Measurements from ENCODE around the gene SCO2. TPM values are rescaled to one million over a fixed set of nuclear protein-coding genes. Genes with fewer than 3 reads are reported as not detected.

SCO2 gene
- total RNA-seq, 4 donors from 2014 or later = 1.5 to 9.4 (median 4.4) TPM

DNA sequence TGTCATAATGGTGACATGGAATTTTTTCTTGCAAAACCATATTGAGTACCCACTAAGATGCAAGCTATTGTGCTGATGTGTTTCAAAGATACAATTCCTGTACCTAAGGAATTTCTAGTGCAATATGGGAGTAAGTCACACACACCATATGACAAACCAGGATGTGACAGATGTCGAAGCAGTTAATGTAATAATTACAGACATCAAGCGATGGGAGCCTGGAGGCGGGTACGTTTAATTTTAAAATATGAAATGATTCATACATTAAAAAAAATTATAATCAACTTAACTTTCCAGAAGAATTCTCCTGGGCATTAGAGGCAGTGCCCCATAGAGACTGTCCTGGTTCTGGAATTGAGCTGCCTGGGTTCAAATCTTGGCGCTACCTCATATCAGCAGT is 31.3 kb upstream of the SCO2 start:
- no peak overlapping the region for H3K4me3 ChIP-seq (ENCODE audit: low read depth, poor library complexity, severe bottlenecking)
- TF ChIP-seq POLR2A (IDR thresholded peaks at IDR 0.05) = no peak
- TF ChIP-seq, protein P1, sequence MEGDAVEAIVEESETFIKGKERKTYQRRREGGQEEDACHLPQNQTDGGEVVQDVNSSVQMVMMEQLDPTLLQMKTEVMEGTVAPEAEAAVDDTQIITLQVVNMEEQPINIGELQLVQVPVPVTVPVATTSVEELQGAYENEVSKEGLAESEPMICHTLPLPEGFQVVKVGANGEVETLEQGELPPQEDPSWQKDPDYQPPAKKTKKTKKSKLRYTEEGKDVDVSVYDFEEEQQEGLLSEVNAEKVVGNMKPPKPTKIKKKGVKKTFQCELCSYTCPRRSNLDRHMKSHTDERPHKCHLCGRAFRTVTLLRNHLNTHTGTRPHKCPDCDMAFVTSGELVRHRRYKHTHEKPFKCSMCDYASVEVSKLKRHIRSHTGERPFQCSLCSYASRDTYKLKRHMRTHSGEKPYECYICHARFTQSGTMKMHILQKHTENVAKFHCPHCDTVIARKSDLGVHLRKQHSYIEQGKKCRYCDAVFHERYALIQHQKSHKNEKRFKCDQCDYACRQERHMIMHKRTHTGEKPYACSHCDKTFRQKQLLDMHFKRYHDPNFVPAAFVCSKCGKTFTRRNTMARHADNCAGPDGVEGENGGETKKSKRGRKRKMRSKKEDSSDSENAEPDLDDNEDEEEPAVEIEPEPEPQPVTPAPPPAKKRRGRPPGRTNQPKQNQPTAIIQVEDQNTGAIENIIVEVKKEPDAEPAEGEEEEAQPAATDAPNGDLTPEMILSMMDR (IDR thresholded peaks at IDR 0.05) = no peak
- DNase-seq (ENCODE audit: low spot score in 2 of 2) = no peak
- 50 to 52% methylated on average over 5 of the region's 5 CpGs for WGBS, 2 donors
- intact Hi-C loops (cut with DNase I; ENCODE audit: low total_unique reads) = no loop called here

DNA sequence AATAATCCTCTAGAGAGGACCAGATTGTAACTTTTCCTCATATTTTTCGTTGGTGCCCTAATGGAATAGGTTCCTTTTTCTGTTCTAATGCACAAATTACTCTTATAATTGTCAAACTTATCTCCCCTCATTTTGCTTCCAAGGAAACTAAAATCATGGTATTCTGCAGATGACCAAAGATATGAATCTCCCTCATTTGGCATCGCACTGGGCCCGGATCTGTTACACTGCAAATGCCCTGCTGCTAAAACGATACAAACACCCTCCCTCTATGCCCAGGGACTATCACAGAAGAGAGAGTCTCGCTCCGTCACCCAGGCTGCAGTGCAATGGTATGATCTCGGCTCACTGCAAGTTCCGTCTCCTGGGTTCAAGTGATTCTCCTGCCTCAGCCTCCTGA is 27.9 kb upstream of the SCO2 start:
- 80% methylated on average over 8 of the region's 8 CpGs for WGBS, 2 donors
- intact Hi-C loops (cut with DNase I; ENCODE audit: low total_unique reads) = no loop called here
- no peak overlapping the region for H3K4me3 ChIP-seq (ENCODE audit: low read depth, poor library complexity, severe bottlenecking)
- TF ChIP-seq, protein P1 (IDR thresholded peaks at IDR 0.05) = no peak
- TF ChIP-seq POLR2A (IDR thresholded peaks at IDR 0.05) = no peak
- no peak for DNase-seq (ENCODE audit: low spot score in 2 of 2)

DNA sequence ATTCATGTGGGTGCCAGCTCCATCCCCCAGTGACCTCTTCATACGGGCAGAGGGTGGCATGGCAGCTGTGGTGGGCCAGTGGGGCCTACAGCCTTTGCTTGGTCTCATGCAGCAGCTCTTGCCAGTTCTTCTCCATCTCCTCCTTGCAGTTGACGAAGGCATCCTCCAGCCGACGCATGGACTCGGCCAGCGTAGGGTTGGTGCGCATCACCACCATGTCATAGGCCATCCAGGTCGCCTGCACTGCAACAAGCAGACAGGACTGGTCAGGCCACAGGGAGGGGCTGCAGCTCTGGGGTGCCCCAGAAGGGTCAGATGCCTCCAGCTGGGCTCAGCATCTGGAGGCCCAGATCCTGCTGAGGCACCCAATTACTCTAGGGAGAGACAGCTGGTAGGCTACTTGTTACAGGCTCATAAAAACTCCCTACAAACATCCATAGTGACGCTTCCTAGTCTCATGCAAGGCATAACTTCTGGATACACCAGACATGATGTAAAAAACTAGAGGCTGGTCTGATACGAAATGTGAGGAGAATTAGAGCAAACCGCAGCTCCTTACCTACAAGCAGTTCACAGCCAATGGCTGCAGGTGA is 25.9 kb upstream of the SCO2 start:
- 95 to 96% methylated on average over 11 of the region's 11 CpGs for WGBS, 2 donors
- DNase-seq (ENCODE audit: low spot score in 2 of 2) = no peak
- intact Hi-C loops (cut with DNase I; ENCODE audit: low total_unique reads) = no loop called here
- TF ChIP-seq POLR2A (IDR thresholded peaks at IDR 0.05) = no peak
- TF ChIP-seq, protein P1 (IDR thresholded peaks at IDR 0.05) = no peak
- no peak overlapping the region for H3K4me3 ChIP-seq (ENCODE audit: low read depth, poor library complexity, severe bottlenecking)

DNA sequence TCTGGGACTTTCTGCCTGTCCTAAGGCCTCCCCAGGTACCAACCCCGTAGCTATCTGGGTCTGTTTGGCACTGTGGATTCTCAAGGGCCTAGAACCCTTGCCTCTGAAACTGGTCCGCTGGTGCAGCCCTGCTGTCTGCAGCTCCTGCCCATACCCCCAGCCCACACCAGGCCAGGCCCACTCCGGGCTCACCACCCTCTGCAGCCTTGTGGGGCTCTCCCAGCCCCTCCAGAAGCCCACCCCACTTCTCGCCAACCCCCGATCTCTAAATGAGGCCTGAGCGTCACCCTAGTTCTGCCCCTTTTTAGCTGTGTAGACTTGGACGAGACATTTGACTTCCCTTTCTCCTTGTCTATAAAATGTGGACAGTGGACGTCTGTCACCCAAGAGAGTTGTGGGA is 25.0 kb upstream of the SCO2 start:
- H3K4me3 ChIP-seq (ENCODE audit: low read depth, poor library complexity, severe bottlenecking) = no peak overlapping the region
- TF ChIP-seq POLR2A (IDR thresholded peaks at IDR 0.05) = no peak
- TF ChIP-seq, protein P1 (IDR thresholded peaks at IDR 0.05) = no peak
- no peak for DNase-seq (ENCODE audit: low spot score in 2 of 2)
- 79 to 87% methylated on average over 8 of the region's 8 CpGs for WGBS, 2 donors
- intact Hi-C loops (cut with DNase I; ENCODE audit: low total_unique reads) = no loop called here

DNA sequence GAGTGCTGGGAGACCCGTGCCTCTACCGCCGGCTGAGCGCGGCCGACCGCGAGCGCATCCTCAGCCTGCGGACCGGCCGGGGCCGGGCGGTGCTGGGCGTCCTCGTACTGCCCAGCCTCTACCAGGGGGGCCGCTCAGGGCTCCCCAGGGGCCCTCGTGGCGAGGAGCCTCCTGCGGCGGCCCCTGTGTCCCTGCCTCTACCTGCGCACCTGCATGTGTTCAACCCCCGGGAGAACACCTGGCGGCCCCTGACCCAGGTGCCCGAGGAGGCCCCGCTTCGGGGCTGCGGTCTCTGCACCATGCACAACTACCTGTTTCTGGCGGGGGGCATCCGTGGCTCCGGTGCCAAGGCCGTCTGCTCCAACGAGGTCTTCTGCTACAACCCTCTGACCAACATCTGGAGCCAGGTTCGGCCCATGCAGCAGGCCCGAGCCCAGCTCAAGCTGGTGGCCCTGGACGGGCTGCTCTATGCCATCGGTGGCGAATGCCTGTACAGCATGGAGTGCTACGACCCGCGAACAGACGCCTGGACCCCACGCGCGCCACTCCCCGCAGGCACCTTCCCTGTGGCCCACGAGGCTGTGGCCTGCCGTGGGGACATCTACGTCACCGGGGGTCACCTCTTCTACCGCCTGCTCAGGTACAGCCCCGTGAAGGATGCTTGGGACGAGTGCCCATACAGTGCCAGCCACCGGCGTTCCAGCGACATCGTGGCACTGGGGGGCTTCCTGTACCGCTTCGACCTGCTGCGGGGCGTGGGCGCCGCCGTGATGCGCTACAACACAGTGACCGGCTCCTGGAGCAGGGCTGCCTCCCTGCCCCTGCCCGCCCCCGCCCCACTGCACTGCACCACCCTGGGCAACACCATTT is 23.8 kb upstream of the SCO2 start:
- intact Hi-C loops (cut with DNase I; ENCODE audit: low total_unique reads) = no loop called here
- TF ChIP-seq, protein P1 (IDR thresholded peaks at IDR 0.05) = no peak
- no peak overlapping the region for H3K4me3 ChIP-seq (ENCODE audit: low read depth, poor library complexity, severe bottlenecking)
- no peak for DNase-seq (ENCODE audit: low spot score in 2 of 2)
- 80 to 84% methylated on average over 37 to 41 of the region's 68 CpGs for WGBS, 2 donors
